ENCODE results near the gene DAAM2.

DNA sequence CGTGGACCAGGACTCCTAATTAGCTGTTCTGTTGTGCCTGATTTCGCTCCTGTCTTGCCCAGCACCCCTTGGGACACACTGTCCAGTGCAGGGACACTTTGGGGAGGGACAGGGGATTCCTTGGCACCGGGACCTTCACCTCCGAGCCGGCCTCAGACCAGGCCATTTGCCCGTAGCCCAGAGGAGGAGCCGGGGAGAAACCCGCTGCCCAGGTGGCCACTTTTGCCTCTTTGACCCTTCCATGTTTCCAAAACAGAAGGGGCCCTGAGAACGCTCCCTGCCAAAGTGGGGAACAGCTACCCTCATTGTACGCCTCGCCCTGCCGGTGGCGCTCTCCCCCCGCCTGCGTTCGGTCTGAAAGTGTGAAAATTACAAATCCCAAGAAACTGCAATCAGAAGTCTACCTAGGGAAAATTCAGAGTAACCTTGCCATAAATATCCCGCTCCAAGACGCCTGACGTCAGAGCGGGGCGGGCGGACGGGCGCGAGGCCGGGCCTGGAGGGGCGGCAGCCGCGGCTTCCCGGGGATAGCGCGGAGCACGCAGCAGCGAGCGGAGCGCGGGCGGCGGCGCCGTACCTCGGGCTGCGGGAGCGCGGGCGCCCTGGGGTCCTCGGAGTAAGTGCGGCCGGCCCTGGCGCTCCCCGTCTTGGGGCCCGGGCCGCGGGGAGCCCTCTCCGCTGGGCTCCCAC is at the start of gene DAAM2:
- TF ChIP-seq GATA2 (IDR thresholded peaks at IDR 0.05; ENCODE audit: low read depth, low read length) (no peak), GATA3 (IDR thresholded peaks at IDR 0.05; ENCODE audit: low read depth, low read length) (no peak)

All from SH-SY5Y (cell line).